Measurements from ENCODE around the gene C10orf105. TPM values are rescaled to one million over a fixed set of nuclear protein-coding genes. Genes with fewer than 3 reads are reported as not detected.

C10orf105 gene
- total RNA-seq, 2 donors from 2014 or later = 0.13 to 0.33 TPM

DNA sequence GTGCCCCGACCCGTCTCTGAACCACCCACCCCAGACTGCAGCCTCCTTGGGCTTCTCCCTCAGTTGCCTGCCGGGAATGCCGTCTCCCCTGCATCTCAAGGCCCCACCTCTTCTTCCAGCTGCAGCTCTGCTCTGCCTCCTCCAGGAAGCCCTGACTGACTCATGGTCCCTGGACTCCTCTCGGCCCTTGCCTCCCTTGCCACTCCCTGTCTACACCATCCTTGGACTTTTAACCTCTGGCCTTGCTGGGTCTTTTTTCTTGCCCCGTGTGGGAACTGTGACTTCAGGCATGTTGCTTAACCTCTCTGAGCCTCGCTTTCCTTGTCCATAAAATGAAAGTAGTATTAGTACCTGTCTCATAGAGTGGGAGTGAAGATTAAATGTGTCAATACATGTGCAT, 56.3 kb downstream of the C10orf105 start:
- H3K36me3 ChIP-seq (ENCODE audit: control insufficient read depth, insufficient read depth, low read length) = no peaks in the 10 kb centered on the region
- Mint-ChIP-seq H3K4me3 (no peak overlapping the region), H3K4me1 (peaks cover 60% of the 10 kb centered on the region), H3K27me3 (ENCODE audit: insufficient read depth) (peaks cover 3% of the 10 kb centered on the region), H3K36me3 (ENCODE audit: low read depth) (no peaks in the 10 kb centered on the region), H3K27ac (peak overlapping the region; percentile 6), H3K9me3 (peaks cover 1% of the 10 kb centered on the region)
- no peaks in the 10 kb centered on the region for H3K9me3 ChIP-seq (ENCODE audit: control insufficient read depth, low read length)
- no peak for DNase-seq
- TF ChIP-seq, protein P1, sequence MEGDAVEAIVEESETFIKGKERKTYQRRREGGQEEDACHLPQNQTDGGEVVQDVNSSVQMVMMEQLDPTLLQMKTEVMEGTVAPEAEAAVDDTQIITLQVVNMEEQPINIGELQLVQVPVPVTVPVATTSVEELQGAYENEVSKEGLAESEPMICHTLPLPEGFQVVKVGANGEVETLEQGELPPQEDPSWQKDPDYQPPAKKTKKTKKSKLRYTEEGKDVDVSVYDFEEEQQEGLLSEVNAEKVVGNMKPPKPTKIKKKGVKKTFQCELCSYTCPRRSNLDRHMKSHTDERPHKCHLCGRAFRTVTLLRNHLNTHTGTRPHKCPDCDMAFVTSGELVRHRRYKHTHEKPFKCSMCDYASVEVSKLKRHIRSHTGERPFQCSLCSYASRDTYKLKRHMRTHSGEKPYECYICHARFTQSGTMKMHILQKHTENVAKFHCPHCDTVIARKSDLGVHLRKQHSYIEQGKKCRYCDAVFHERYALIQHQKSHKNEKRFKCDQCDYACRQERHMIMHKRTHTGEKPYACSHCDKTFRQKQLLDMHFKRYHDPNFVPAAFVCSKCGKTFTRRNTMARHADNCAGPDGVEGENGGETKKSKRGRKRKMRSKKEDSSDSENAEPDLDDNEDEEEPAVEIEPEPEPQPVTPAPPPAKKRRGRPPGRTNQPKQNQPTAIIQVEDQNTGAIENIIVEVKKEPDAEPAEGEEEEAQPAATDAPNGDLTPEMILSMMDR (conservative IDR thresholded peaks at IDR 0.05) = no peak
- no peak overlapping the region for H3K27ac ChIP-seq (ENCODE audit: low read depth, low read length)
- no peaks in the 10 kb centered on the region for H3K27me3 ChIP-seq (ENCODE audit: control insufficient read depth, insufficient read depth, low read length, poor library complexity, severe bottlenecking)
- H3K4me3 ChIP-seq (ENCODE audit: low read length) = no peak overlapping the region
- H3K9ac ChIP-seq (ENCODE audit: extremely low read depth, low read length, poor library complexity, severe bottlenecking) = no peak overlapping the region
- WGBS, 2 experiments (ENCODE audit: insufficient coverage in 1 of 2, insufficient read length in 1 of 2) = 75 to 91% methylated on average over 2 to 7 of the region's 7 CpGs
- peaks cover 12% of the 10 kb centered on the region for H3K4me1 ChIP-seq (ENCODE audit: control insufficient read depth, insufficient read depth, low read length)

DNA sequence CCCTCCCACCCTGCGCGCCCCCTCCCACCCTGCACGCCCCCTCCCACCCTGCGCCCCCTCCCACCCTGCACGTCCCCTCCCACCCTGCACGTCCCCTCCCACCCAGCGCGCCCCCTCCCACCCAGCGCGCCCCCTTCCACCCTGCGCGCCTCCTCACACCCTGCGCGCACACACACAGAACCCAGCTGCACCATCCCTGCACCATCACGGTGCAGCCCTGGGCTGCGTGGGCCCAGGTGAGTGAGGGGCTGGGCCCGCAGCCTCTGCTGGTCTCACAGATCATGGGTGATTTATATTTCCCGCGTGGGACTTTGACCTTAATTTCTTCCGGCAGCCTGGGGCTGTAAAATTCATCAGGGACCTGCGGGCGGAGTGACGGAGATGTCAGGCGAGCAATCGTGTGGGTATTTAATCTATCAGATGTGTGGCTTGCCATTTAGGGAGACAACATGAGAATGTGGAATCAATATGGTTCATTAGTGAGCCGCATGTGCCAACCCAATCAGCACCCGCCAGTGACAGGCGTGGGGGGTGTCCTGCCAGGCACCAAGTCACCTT, 57.7 kb downstream of the C10orf105 start:
- Mint-ChIP-seq H3K4me1 (peaks cover 72% of the 10 kb centered on the region), H3K27ac (peak overlapping the region; percentile 30), H3K4me3 (no peak overlapping the region), H3K36me3 (ENCODE audit: low read depth) (no peaks in the 10 kb centered on the region), H3K9me3 (peaks cover 1% of the 10 kb centered on the region), H3K27me3 (ENCODE audit: insufficient read depth) (peaks cover 1% of the 10 kb centered on the region)
- TF ChIP-seq, protein P1 (conservative IDR thresholded peaks at IDR 0.05) = no peak
- WGBS, 2 experiments (ENCODE audit: insufficient coverage in 1 of 2, insufficient read length in 1 of 2) = 94 to 99% methylated on average over 16 to 20 of the region's 28 CpGs
- Histone ChIP-seq H3K27ac (ENCODE audit: low read depth, low read length) (no peak overlapping the region), H3K4me3 (ENCODE audit: low read length) (no peak overlapping the region), H3K9ac (ENCODE audit: extremely low read depth, low read length, poor library complexity, severe bottlenecking) (no peak overlapping the region), H3K36me3 (ENCODE audit: control insufficient read depth, insufficient read depth, low read length) (no peaks in the 10 kb centered on the region), H3K9me3 (ENCODE audit: control insufficient read depth, low read length) (no peaks in the 10 kb centered on the region), H3K4me1 (ENCODE audit: control insufficient read depth, insufficient read depth, low read length) (peaks cover 19% of the 10 kb centered on the region), H3K27me3 (ENCODE audit: control insufficient read depth, insufficient read depth, low read length, poor library complexity, severe bottlenecking) (no peaks in the 10 kb centered on the region)
- DNase-seq = no peak

Other genes with a start within 250 kb of the C10orf105 start
- gene VSIR, start 53.7 kb upstream of the C10orf105 start, total RNA-seq = under 1 TPM; 0.07 to 0.68 TPM
- 100 to 1,000 TPM; 456 to 549 TPM for gene PSAP, start 131.5 kb upstream of the C10orf105 start, total RNA-seq
- gene CHST3, start 244.6 kb upstream of the C10orf105 start, total RNA-seq = 10 to 100 TPM; 12.9 to 40.8 TPM